ENCODE measurements around the gene DENND1B. TPM values are rescaled to one million over a fixed set of nuclear protein-coding genes. Genes with fewer than 3 reads are reported as not detected.

The DENND1B gene
- polyA plus RNA-seq, 2 of the 4 experiments (the other 2 are of a cell fraction), result 2.9 to 10.5 TPM

DNA sequence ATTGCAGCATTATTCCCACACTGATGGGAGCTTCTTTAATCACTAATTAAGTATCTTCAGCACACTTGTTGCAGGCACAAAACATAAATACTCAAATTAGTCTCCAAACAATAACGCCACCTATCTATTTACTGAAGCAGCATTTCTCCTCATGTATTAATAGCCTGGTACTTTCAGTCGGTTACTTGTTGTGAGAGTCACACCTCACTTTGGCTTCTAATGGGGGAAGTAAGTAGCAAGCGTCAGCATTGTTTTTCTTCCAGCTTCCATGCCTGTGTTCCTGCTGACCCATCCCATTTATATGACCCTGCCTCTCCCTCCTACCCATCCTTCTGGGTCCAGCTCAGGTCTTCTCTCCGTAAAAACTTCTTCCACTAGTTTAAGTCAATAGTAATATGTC is 31.9 kb upstream of the DENND1B start:
- no peak for TF ChIP-seq RFX5 (IDR thresholded peaks at IDR 0.05)
- TF ChIP-seq EHMT2 (IDR thresholded peaks at IDR 0.05; ENCODE audit: low read depth), result no peak
- TF ChIP-seq ZNF302 (CRISPR knock-in tag; IDR thresholded peaks at IDR 0.05), result no peak
- no peak for TF ChIP-seq TFCP2L1 (CRISPR knock-in tag; IDR thresholded peaks at IDR 0.05)
- TF ChIP-seq ZSCAN20 (CRISPR knock-in tag; IDR thresholded peaks at IDR 0.05), result no peak
- no peak for TF ChIP-seq SMC3 (IDR thresholded peaks at IDR 0.05)
- TF ChIP-seq NPAS2 (CRISPR knock-in tag; IDR thresholded peaks at IDR 0.05; ENCODE audit: borderline replicate concordance), result no peak
- no peak for TF ChIP-seq KDM5A (IDR thresholded peaks at IDR 0.05)
- TF ChIP-seq FOSB (CRISPR knock-in tag; IDR thresholded peaks at IDR 0.05), result no peak
- TF ChIP-seq, protein P1, sequence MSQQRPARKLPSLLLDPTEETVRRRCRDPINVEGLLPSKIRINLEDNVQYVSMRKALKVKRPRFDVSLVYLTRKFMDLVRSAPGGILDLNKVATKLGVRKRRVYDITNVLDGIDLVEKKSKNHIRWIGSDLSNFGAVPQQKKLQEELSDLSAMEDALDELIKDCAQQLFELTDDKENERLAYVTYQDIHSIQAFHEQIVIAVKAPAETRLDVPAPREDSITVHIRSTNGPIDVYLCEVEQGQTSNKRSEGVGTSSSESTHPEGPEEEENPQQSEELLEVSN (IDR thresholded peaks at IDR 0.05; ENCODE audit: borderline replicate concordance, low read depth), result no peak
- TF ChIP-seq, protein P2, sequence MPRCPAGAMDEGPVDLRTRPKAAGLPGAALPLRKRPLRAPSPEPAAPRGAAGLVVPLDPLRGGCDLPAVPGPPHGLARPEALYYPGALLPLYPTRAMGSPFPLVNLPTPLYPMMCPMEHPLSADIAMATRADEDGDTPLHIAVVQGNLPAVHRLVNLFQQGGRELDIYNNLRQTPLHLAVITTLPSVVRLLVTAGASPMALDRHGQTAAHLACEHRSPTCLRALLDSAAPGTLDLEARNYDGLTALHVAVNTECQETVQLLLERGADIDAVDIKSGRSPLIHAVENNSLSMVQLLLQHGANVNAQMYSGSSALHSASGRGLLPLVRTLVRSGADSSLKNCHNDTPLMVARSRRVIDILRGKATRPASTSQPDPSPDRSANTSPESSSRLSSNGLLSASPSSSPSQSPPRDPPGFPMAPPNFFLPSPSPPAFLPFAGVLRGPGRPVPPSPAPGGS (IDR thresholded peaks at IDR 0.05), result no peak
- TF ChIP-seq PBX3 (IDR thresholded peaks at IDR 0.05), result no peak
- no peak for TF ChIP-seq ESRRA (IDR thresholded peaks at IDR 0.05; ENCODE audit: borderline replicate concordance, low read length)
- H3K27ac ChIP-seq, result no peak overlapping the region
- ChIA-PET POLR2A (no interaction called here), CTCF (no interaction called here)
- WGBS (ENCODE audit: missing lambda C conversion rate), result 51% methylated on average over 4 of the region's 4 CpGs
- no peak overlapping the region for H3K4me3 ChIP-seq
- FAIRE-seq, result no peak
- H3K9me3 ChIP-seq, result no peaks in the 10 kb centered on the region
- no peak for ATAC-seq
- no peak for DNase-seq (ENCODE audit: low read depth in 1 of 2, low spot score in 1 of 2)
- no peaks in the 10 kb centered on the region for H3K4me1 ChIP-seq
- no peak overlapping the region for H3K4me2 ChIP-seq

GRCh38 chr1:197806718-197807117 is 31.4 kb upstream of the DENND1B start:
- Histone ChIP-seq H3K4me3 (no peak overlapping the region), H3K4me1 (no peaks in the 10 kb centered on the region), H3K4me2 (no peak overlapping the region), H3K27ac (no peak overlapping the region), H3K9me3 (no peaks in the 10 kb centered on the region)
- ATAC-seq (no peak), DNase-seq (ENCODE audit: low read depth in 1 of 2, low spot score in 1 of 2) (no peak), FAIRE-seq (no peak)
- no peak for TF ChIP-seq KDM5A (IDR thresholded peaks at IDR 0.05)
- no peak for TF ChIP-seq NR3C1 (IDR thresholded peaks at IDR 0.05)
- no peak for TF ChIP-seq PBX3 (IDR thresholded peaks at IDR 0.05)
- TF ChIP-seq RAD21 (conservative IDR thresholded peaks at IDR 0.05 in 1 of 2, IDR thresholded peaks at IDR 0.05 in 1 of 2), result no peak
- no peak for TF ChIP-seq CTCF (IDR thresholded peaks at IDR 0.05)
- no peak for TF ChIP-seq ZSCAN20 (CRISPR knock-in tag; IDR thresholded peaks at IDR 0.05)
- TF ChIP-seq MAZ (IDR thresholded peaks at IDR 0.05; ENCODE audit: borderline replicate concordance, low read depth, low read length), result no peak
- no peak for TF ChIP-seq GATA3 (IDR thresholded peaks at IDR 0.05; ENCODE audit: borderline replicate concordance)
- TF ChIP-seq FOSB (CRISPR knock-in tag; IDR thresholded peaks at IDR 0.05), result no peak
- TF ChIP-seq, protein P1 (IDR thresholded peaks at IDR 0.05; ENCODE audit: borderline replicate concordance, low read depth), result no peak
- 84% methylated on average over 1 of the region's 1 CpG for WGBS (ENCODE audit: missing lambda C conversion rate)
- POLR2A ChIA-PET, result no interaction called here
- CTCF ChIA-PET, result no interaction called here

All from A549 (cell line).